Chondrocyte (in vitro differentiated cells): Measurements from ENCODE around the gene C19orf33. TPM values are rescaled to one million over a fixed set of nuclear protein-coding genes. Genes with fewer than 3 reads are reported as not detected.

Experiments used
- DNase-seq: peaks from one replicate; pipeline ENCODE4 v3.0.0; 2021; ENCODE audit warnings: mixed read lengths, low spot score
- H3K27ac Mint-ChIP-seq: one replicate; pipeline ENCODE4 v1.8.0; 2021; ENCODE audit warnings: mild to moderate bottlenecking, moderate library complexity, mixed read lengths; ENCODE audit not compliant: unreplicated experiment
- H3K27me3 Mint-ChIP-seq: 2 replicates; pipeline ENCODE4 v1.8.0; 2021; ENCODE audit warnings: low read depth, mixed read lengths
- H3K36me3 Mint-ChIP-seq: 2 replicates; pipeline ENCODE4 v1.8.0; 2021; ENCODE audit warnings: low read depth, mixed read lengths
- H3K4me1 Mint-ChIP-seq: 2 replicates; pipeline ENCODE4 v1.8.0; 2021; ENCODE audit warnings: low read depth, mild to moderate bottlenecking, mixed read lengths
- H3K4me3 Mint-ChIP-seq: one replicate; pipeline ENCODE4 v1.8.0; 2021; ENCODE audit warnings: mild to moderate bottlenecking, moderate library complexity, mixed read lengths; ENCODE audit not compliant: unreplicated experiment
- H3K9me3 Mint-ChIP-seq: 2 replicates; pipeline ENCODE4 v1.8.0; 2021; ENCODE audit warnings: low read depth, mixed read lengths
- CTCF ChIP-seq: fragments of 200-600 bp; sonication (generic); IDR thresholded peaks from 2 replicates; pipeline ENCODE4 v1.5.0; 2021; ENCODE audit warnings: antibody characterized with exemption, mild to moderate bottlenecking, moderate library complexity
- total RNA-seq: library from RNA; stranded (reverse); gene quantifications from 3 replicates; pipeline ENCODE4 v1.2.1, GENCODE V29; 2021

Gene C19orf33
- total RNA-seq, 1 donor from 2014 or later, result 2.0 TPM

- no peak for TF ChIP-seq CTCF
- Mint-ChIP-seq H3K27ac (no peak overlapping the region), H3K36me3 (no peaks in the 10 kb centered on the region)
Measured at GRCh38 chr19:38281811-38282566, 22.1 kb upstream of the C19orf33 start.

GRCh38 chr19:38283271-38283670 lies 20.8 kb upstream of the C19orf33 start:
- Mint-ChIP-seq H3K27me3 (no peaks in the 10 kb centered on the region), H3K36me3 (no peaks in the 10 kb centered on the region), H3K4me3 (no peak overlapping the region), H3K27ac (no peak overlapping the region), H3K4me1 (peaks cover 32% of the 10 kb centered on the region), H3K9me3 (no peaks in the 10 kb centered on the region)
- DNase-seq, result no peak
- no peak for TF ChIP-seq CTCF

More at GRCh38 chr19:38281811-38282566, 22.1 kb upstream of the C19orf33 start:
- no peaks in the 10 kb centered on the region for H3K27me3 Mint-ChIP-seq
- no peak overlapping the region for H3K4me3 Mint-ChIP-seq
- no peak for DNase-seq
- no peaks in the 10 kb centered on the region for H3K9me3 Mint-ChIP-seq
- peaks cover 35% of the 10 kb centered on the region for H3K4me1 Mint-ChIP-seq

- Mint-ChIP-seq H3K4me1 (peaks cover 26% of the 10 kb centered on the region), H3K4me3 (no peak overlapping the region), H3K9me3 (no peaks in the 10 kb centered on the region), H3K27me3 (no peaks in the 10 kb centered on the region), H3K36me3 (no peaks in the 10 kb centered on the region), H3K27ac (no peak overlapping the region)
- no peak for DNase-seq
- TF ChIP-seq CTCF, result no peak
Measured at GRCh38 chr19:38284422-38284821, 19.6 kb upstream of the C19orf33 start.

GRCh38 chr19:38285567-38285966 lies 18.5 kb upstream of the C19orf33 start:
- H3K36me3 Mint-ChIP-seq, result no peaks in the 10 kb centered on the region
- H3K9me3 Mint-ChIP-seq, result no peaks in the 10 kb centered on the region
- H3K27ac Mint-ChIP-seq, result peak overlapping the region; percentile 5
- H3K4me1 Mint-ChIP-seq, result peaks cover 36% of the 10 kb centered on the region
- no peak overlapping the region for H3K4me3 Mint-ChIP-seq
- TF ChIP-seq CTCF, result no peak
- H3K27me3 Mint-ChIP-seq, result no peaks in the 10 kb centered on the region
- DNase-seq, result no peak

GRCh38 chr19:38287604-38288003 lies 16.4 kb upstream of the C19orf33 start:
- Mint-ChIP-seq H3K27me3 (no peaks in the 10 kb centered on the region), H3K27ac (peak overlapping the region; percentile 49), H3K4me1 (peaks cover 45% of the 10 kb centered on the region), H3K36me3 (no peaks in the 10 kb centered on the region), H3K9me3 (no peaks in the 10 kb centered on the region), H3K4me3 (no peak overlapping the region)
- TF ChIP-seq CTCF, result no peak
- no peak for DNase-seq
